ENCODE data around the gene SDHB. TPM values are rescaled to one million over a fixed set of nuclear protein-coding genes. Genes with fewer than 3 reads are reported as not detected.

SDHB gene
- total and polyA plus RNA-seq, 9 of the 15 experiments (the other 6 are each of a cell fraction or from before 2014, with no cell fraction given) = 207 to 554 (median 365) TPM

GRCh38 chr1:17014671-17015567 is 38.9 kb downstream of the SDHB start:
- ATAC-seq (no peak), FAIRE-seq (no peak), DNase-seq (ENCODE audit: extremely low read depth in 1 of 4, low spot score in 3 of 4) (no peak)
- Histone ChIP-seq H3K4me1 (replicated peaks in 1 of 2; ENCODE audit: control insufficient read depth in 2 of 2, insufficient read depth in 2 of 2, low read length in 2 of 2) (peaks cover 27 to 32% of the 10 kb centered on the region in 2 experiments), H3K27me3 (ENCODE audit: control insufficient read depth in 2 of 2, insufficient read depth in 2 of 2, low read length in 2 of 2) (no peaks in the 10 kb centered on the region), H3K79me2 (ENCODE audit: control insufficient read depth, insufficient read depth, low read length) (no peaks in the 10 kb centered on the region; the same call in 2 of the 3 replicates), H3K4me2 (ENCODE audit: insufficient read depth, low read length) (peak overlapping the region; percentile 23; the same call in 1 of the 2 replicates), H3K9me1 (ENCODE audit: control insufficient read depth, insufficient read depth, low read length) (no peaks in the 10 kb centered on the region), H3K36me3 (ENCODE audit: control insufficient read depth, insufficient read depth, low read length) (peaks cover 21% of the 10 kb centered on the region), H3K4me3 (no peak overlapping the region), H3K9ac (ENCODE audit: insufficient read depth in 1 of 2, low read depth in 2 of 2, low read length in 2 of 2) (no peak overlapping the region), H4K20me1 (replicated peaks; ENCODE audit: control insufficient read depth, insufficient read depth, low read length) (no peaks in the 10 kb centered on the region), H3K27ac (ENCODE audit: extremely low read depth, low read depth, low read length) (no peak overlapping the region), H3K9me3 (replicated peaks; ENCODE audit: control insufficient read depth, insufficient read depth, low read depth, low read length) (no peaks in the 10 kb centered on the region), H2AFZ (ENCODE audit: low read depth, low read length) (peak overlapping the region; percentile 23; the same call in 1 of the 2 replicates)
- WGBS (ENCODE audit: insufficient coverage, low coverage, missing lambda C conversion rate) = 38% methylated on average over 10 of the region's 10 CpGs
- intact Hi-C loops (cut with micrococcal nuclease) (no loop called here), in situ Hi-C loops (cut with MboI) (no loop called here)
- ChIA-PET POLR2A (interaction anchor here (0.6 to 2.0 kb wide), 7 partner anchors 9 to 110 kb away, joined by 3 to 9 read pairs (median 4); no protein-coding TSS in a partner anchor), CTCF (ENCODE audit: low intra/inter-chr PET ratio) (no interaction called here)
- no TSS peak for BruUV-seq (replicated peaks)
- TF ChIP-seq RBM25 (IDR thresholded peaks at IDR 0.05; ENCODE audit: low read depth, low read length, severe bottlenecking) = peak; percentile 95
- no peak for TF ChIP-seq ATF1 (CRISPR knock-in tag; IDR thresholded peaks at IDR 0.05)
- 0 out of 2 replicates have a peak, but pooled peaks have one; percentile 15 for TF ChIP-seq ATF1 (tag; IDR thresholded peaks at IDR 0.05)
- TF ChIP-seq ZBTB7A (IDR thresholded peaks at IDR 0.05; ENCODE audit: borderline replicate concordance, control insufficient read depth, low read depth, low read length) = no peak
- peak; percentile 87 for TF ChIP-seq BCOR (IDR thresholded peaks at IDR 0.05)
- no peak for TF ChIP-seq TAF15 (IDR thresholded peaks at IDR 0.05; ENCODE audit: low read depth, low read length)
- TF ChIP-seq RCOR1 (IDR thresholded peaks at IDR 0.05; ENCODE audit: borderline replicate concordance in 1 of 2, low read depth in 2 of 2, low read length in 2 of 2) = 0 out of 4 replicates have a peak, but pooled peaks of 1 of the 2 experiments have one; percentile 51
- no peak for TF ChIP-seq NR1H2 (CRISPR knock-in tag; IDR thresholded peaks at IDR 0.05)
- TF ChIP-seq SMARCA5 (IDR thresholded peaks at IDR 0.05) = peak; percentile 24; the same call in 1 of the 2 replicates
- peak; percentile 64; the same call in 1 of the 2 replicates for TF ChIP-seq HDAC2 (IDR thresholded peaks at IDR 0.05)
- 0 out of 2 replicates have a peak, but pooled peaks have one; percentile 58 for TF ChIP-seq ZKSCAN1 (IDR thresholded peaks at IDR 0.05; ENCODE audit: low read depth, low read length)
- TF ChIP-seq ADNP (tag; IDR thresholded peaks at IDR 0.05) = peak; percentile 88
- peak in 1 of 2 experiments; percentile 60; a peak in 1 of 4 replicates for TF ChIP-seq KDM1A (IDR thresholded peaks at IDR 0.05)
- peak; percentile 63 for TF ChIP-seq CHD4 (IDR thresholded peaks at IDR 0.05; ENCODE audit: insufficient read depth, insufficient replicate concordance, low read depth, low read length, poor library complexity, severe bottlenecking)
